T-helper 1 cell treated with Interleukin-12 subunit alpha and Interleukin-12 subunit beta and Interleukin-4 antibody, amounts not matched to agents 30 μg/mL and 1 μg/mL, for 36 hours (primary cell): ENCODE data around the gene RCSD1.
"Not testable (repeated sequence)": the region's sequence is repeated elsewhere in the genome, so short reads cannot be mapped to it uniquely, and the experiment has no call there.

Source experiments
- H3K27ac Mint-ChIP-seq: one replicate; pipeline ENCODE4 v1.8.0; 2021; ENCODE audit warnings: mild to moderate bottlenecking, mixed read lengths
- H3K27me3 Mint-ChIP-seq: one replicate; pipeline ENCODE4 v1.8.0; 2021; ENCODE audit warnings: low read depth, mixed read lengths
- H3K36me3 Mint-ChIP-seq: one replicate; pipeline ENCODE4 v1.8.0; 2021; ENCODE audit warnings: low read depth, mixed read lengths
- H3K4me1 Mint-ChIP-seq: one replicate; pipeline ENCODE4 v1.8.0; 2021; ENCODE audit warnings: low read depth, mixed read lengths
- H3K4me3 Mint-ChIP-seq: one replicate; pipeline ENCODE4 v1.8.0; 2021; ENCODE audit warnings: mild to moderate bottlenecking, moderate library complexity, mixed read lengths
- H3K9me3 Mint-ChIP-seq: one replicate; pipeline ENCODE4 v1.8.0; 2021; ENCODE audit warnings: mixed read lengths

Gene RCSD1

DNA sequence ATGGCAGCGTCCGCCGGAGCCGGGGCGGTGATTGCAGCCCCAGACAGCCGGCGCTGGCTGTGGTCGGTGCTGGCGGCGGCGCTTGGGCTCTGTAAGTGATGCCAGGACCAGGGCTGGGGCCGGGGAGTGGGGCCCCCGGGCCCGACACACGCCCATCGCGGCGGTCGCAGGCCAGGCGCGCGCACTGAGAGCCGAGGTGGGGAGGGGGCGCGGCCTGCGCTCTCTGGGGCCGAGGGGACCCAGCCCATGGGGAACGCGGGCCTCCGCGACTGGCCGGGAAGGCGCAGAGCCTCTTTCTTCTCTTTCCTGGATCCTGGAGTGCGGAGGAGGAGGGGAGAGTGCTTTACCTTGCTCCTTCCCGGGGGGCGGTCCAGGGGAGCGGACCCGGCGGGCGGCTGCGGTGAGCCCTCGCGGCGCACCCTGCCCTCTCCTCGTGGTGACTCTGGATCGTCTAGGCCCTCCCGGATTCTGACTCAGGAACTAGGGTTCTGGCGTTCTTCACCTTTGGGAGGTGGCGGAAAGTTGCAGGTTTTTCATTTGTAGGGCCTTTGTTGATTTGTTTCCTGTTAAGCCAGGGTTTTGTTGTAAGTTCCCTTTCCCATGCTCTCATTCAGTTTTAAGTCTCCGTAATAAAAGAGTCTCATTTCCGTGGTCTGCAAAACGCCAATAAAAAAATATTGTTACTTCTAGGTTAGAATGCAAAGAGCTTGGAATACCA is 92.3 kb downstream of the RCSD1 start:
- peak overlapping the region; percentile 97 for H3K4me3 Mint-ChIP-seq
- H3K9me3 Mint-ChIP-seq = no peaks in the 10 kb centered on the region
- no peaks in the 10 kb centered on the region for H3K27me3 Mint-ChIP-seq

DNA sequence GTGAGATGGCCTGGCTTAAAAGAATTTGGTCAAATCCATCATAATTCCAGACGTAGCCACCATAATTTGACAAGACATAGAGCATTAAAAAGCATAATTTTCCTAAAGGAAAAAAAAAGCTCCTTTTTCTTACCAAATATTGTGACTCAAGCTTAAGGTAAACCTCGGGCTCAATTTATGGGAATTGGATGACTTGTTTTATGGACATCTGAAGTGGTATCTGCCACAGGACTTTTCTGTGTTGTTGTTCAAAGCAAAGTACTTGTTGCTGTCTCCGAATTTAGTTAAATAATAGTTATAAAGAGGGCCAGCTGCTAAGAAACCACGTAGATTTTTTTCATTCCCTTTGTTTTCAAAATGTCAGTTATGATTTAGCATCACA is 92.8 kb downstream of the RCSD1 start:
- H3K4me1 Mint-ChIP-seq = peaks cover 59% of the 10 kb centered on the region

More for the DNA sequence above, 92.3 kb downstream of the RCSD1 start:
- Mint-ChIP-seq H3K27ac (no peak overlapping the region), H3K4me1 (peaks cover 58% of the 10 kb centered on the region), H3K36me3 (peaks cover 12% of the 10 kb centered on the region)

DNA sequence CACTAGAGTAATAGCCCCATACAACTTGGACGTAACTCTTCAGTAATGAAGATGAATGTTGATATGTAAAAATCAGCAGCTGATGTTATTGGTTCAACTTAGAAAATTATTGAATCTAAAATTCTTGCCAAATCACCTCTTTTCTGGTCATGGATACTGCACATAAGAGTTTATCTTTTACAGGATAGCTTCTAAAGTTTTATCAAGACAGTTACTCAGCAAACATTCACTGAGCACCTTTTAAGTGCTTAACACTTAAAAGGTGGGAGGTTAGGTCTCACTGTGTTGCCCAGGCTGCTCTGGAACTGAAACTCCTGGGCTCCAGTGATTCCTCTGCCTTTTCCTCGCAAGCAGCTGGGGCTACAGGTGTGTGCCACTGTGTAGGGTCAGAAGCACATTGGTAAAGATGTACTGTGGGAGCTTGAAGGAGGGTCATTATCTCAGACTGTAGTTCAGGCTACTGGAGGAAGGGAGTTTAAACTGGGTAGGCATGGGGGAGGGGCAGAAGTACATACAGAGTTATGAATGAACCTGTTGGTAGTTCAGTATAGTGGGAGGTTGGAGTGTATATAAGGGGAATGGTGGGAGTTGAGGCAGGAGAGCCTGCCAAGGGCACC is 93.8 kb downstream of the RCSD1 start:
- peak overlapping the region; percentile 4 for H3K4me3 Mint-ChIP-seq
- no peaks in the 10 kb centered on the region for H3K9me3 Mint-ChIP-seq
- H3K4me1 Mint-ChIP-seq = peaks cover 54% of the 10 kb centered on the region
- peaks cover 17% of the 10 kb centered on the region for H3K36me3 Mint-ChIP-seq
- no peaks in the 10 kb centered on the region for H3K27me3 Mint-ChIP-seq
- no peak overlapping the region for H3K27ac Mint-ChIP-seq

More for the DNA sequence above, 92.8 kb downstream of the RCSD1 start:
- peak overlapping the region; percentile 76 for H3K4me3 Mint-ChIP-seq
- H3K36me3 Mint-ChIP-seq = peaks cover 12% of the 10 kb centered on the region
- H3K27me3 Mint-ChIP-seq = no peaks in the 10 kb centered on the region
- no peak overlapping the region for H3K27ac Mint-ChIP-seq
- H3K9me3 Mint-ChIP-seq = no peaks in the 10 kb centered on the region

DNA sequence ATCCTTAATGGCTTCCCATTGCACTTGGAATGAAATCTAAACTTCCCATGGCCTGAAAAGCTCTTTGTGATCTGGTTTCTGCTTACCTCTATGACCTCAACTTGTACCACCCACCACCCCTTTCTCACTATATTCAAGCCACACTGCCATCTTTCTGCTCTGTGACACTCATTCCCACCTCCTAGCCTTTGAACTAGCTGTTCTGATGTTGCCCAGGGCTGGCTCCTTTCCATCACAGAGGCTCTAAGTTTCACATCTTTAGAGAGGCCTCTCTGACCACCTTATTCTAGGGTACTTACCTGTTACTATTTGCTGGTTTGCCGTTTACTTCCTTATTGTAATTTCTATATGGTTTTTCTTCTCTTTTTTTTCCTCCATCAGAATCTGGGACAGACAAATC is 96.0 kb downstream of the RCSD1 start:
- H3K27ac Mint-ChIP-seq = no peak overlapping the region
- no peak overlapping the region for H3K4me3 Mint-ChIP-seq

DNA sequence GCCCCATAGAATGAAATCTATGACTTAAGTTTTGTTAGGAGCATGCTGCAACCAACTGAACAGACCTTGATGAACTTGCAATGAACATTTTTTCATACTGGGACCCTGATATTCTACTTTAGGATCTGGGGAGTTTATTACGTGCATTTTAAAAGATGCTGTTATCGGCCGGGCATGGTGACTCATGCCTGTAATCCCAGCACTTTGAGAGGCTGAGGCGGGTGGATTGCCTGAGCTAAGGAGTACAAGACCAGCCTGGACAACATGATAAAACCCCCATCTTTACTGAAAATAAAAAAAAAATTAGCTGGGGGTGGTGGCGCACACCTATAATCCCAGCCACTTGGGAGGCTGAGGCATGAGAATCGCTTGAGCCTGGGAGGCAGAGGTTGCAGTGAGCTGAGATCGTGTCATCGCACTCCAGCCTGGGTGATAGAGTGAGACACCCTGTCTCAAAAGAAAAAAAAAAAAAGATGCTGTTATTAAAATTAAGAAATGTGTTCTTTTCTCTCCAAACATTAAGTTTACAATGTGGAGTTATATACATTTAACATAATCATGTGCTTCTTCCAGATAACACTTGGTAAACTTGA is 98.9 kb downstream of the RCSD1 start:
- no peaks in the 10 kb centered on the region for H3K27me3 Mint-ChIP-seq
- peaks cover 20% of the 10 kb centered on the region for H3K4me1 Mint-ChIP-seq
- H3K4me3 Mint-ChIP-seq = no peak overlapping the region
- H3K9me3 Mint-ChIP-seq = no peaks in the 10 kb centered on the region
- peaks cover 30% of the 10 kb centered on the region for H3K36me3 Mint-ChIP-seq
- H3K27ac Mint-ChIP-seq = no peak overlapping the region

More for the DNA sequence above, 96.0 kb downstream of the RCSD1 start:
- Mint-ChIP-seq H3K27me3 (no peaks in the 10 kb centered on the region), H3K4me1 (peaks cover 35% of the 10 kb centered on the region), H3K9me3 (no peaks in the 10 kb centered on the region), H3K36me3 (peaks cover 28% of the 10 kb centered on the region)

DNA sequence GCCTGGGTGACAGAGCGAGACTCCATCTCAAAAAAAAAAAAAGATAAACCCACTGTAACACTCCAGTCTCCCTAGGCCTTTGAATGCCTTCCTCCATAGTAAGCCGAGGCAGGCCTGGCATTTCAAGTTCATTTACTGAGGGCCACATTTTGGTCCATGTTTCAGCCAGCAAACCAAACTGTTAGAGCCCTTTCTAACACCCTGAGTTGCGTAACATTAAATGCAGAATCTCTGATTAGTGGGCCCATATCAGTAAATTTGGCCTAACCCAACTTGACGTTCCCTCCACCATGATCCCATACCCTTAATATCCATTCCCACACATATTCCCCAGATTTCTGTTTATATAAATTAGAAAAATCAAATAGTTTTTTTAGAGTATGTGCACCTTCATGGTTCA is 104.2 kb downstream of the RCSD1 start:
- H3K4me1 Mint-ChIP-seq = no peaks in the 10 kb centered on the region
- no peak overlapping the region for H3K4me3 Mint-ChIP-seq
- peaks cover 19% of the 10 kb centered on the region for H3K36me3 Mint-ChIP-seq
- no peaks in the 10 kb centered on the region for H3K27me3 Mint-ChIP-seq
- H3K27ac Mint-ChIP-seq = no peak overlapping the region
- H3K9me3 Mint-ChIP-seq = peaks cover 4% of the 10 kb centered on the region

DNA sequence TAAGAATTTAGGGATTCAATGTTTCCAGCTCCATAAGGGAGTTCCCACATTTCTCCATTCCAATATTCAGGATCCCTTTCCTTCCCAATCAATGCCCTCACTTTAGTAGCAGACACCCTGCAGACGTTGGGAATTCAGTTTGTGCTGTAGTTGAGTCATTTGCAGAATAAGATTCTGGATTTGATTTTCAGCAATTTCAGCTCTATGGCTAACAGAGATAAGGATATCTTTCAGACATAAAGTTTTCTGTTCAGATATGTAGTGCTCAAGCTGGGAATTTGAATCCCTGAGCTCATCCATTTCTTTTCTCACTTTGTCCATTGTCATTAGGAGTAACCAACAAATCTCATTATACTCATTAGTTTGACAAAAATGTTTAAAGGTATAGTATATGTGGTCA is 104.8 kb downstream of the RCSD1 start:
- no peaks in the 10 kb centered on the region for H3K27me3 Mint-ChIP-seq
- H3K27ac Mint-ChIP-seq = no peak overlapping the region
- no peak overlapping the region for H3K4me3 Mint-ChIP-seq
- H3K9me3 Mint-ChIP-seq = peaks cover 4% of the 10 kb centered on the region
- no peaks in the 10 kb centered on the region for H3K4me1 Mint-ChIP-seq
- H3K36me3 Mint-ChIP-seq = peaks cover 22% of the 10 kb centered on the region

DNA sequence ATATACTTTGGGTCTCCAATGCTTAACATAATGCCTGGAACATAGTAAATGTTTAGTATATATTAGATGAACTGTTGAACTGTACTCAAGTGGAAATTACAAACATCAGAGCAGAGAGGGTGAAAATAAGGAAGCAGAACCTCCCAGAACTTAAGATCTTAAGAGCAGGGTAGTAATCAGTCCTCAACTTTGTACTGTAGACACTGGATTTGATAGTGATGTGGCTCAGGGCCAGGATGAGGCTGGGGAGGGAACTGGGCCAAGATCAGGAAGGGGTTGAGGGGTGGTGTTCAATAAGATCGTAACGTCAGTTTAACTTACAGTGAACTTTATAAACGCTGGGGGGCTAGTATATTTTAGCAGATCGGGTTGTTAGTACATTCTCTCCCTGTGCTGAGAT is 107.1 kb downstream of the RCSD1 start:
- Mint-ChIP-seq H3K36me3 (peaks cover 21% of the 10 kb centered on the region), H3K27ac (no peak overlapping the region), H3K27me3 (no peaks in the 10 kb centered on the region), H3K4me3 (no peak overlapping the region), H3K9me3 (peaks cover 4% of the 10 kb centered on the region), H3K4me1 (peaks cover 2% of the 10 kb centered on the region)

DNA sequence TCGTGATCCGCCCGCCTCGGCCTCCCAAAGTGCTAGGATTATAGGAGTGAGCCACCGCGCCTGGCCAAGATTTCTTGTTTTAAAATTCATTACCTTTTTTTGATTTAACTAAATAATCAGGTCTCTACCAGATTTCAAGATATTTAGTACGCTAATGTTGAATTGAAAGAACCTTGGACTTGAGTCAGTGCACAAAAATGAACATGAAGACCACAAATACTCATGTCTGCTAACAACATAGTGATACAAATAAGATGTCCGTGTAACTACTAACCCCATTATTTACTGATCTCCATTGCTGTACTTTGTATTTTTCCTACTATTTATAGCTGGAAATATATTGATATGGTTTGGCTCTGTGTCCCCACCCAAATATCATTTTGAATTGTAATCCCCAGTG is 108.1 kb downstream of the RCSD1 start:
- no peak overlapping the region for H3K27ac Mint-ChIP-seq
- no peaks in the 10 kb centered on the region for H3K27me3 Mint-ChIP-seq
- peaks cover 4% of the 10 kb centered on the region for H3K9me3 Mint-ChIP-seq
- H3K4me3 Mint-ChIP-seq = no peak overlapping the region
- H3K36me3 Mint-ChIP-seq = peaks cover 19% of the 10 kb centered on the region
- peaks cover 7% of the 10 kb centered on the region for H3K4me1 Mint-ChIP-seq

DNA sequence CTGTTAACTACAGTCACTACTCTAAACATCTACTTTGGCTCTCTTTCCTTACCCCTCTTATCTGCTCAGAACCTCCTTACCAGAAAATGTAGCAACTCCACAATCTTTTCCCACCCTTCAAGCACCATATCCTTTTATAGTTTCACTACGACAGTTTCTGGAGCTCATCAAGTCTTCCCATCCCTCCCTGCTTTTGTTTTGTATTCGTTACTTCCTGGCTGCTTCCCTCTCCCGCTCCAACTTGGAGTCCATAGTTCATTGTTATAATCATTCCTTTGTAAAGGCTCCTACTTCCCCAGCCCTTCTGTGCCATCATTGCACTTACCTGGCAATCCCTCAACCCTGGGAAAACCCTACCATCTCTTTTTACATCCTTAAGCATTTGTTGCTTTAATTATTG is 109.7 kb downstream of the RCSD1 start:
- Mint-ChIP-seq H3K4me1 (peaks cover 14% of the 10 kb centered on the region), H3K4me3 (no peak overlapping the region), H3K36me3 (peaks cover 19% of the 10 kb centered on the region), H3K27me3 (no peaks in the 10 kb centered on the region), H3K27ac (no peak overlapping the region), H3K9me3 (peaks cover 4% of the 10 kb centered on the region)

DNA sequence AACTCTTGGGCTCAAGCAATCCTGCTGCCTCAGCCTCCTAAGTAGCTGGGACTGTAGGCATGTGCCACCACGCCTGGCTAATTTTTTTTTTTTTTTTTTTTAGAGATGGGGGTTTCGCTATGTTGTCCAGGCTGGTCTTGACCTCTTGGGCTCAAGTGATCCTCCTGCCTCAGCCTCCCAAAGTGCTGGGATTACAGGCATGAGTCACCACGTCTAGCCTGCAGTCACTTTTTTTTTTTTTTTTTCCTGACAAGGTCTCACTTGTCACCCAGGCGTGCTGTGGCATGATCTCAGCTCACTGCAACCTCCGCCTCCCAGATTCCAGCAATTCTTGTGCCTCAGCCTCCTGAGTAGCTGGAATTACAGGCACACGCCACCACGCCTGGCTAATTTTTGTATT is 111.1 kb downstream of the RCSD1 start:
- not testable (repeated sequence) for H3K9me3 Mint-ChIP-seq, H3K27ac Mint-ChIP-seq, H3K4me3 Mint-ChIP-seq, H3K27me3 Mint-ChIP-seq
- H3K36me3 Mint-ChIP-seq = peaks cover 19% of the 10 kb centered on the region
- peaks cover 17% of the 10 kb centered on the region for H3K4me1 Mint-ChIP-seq

DNA sequence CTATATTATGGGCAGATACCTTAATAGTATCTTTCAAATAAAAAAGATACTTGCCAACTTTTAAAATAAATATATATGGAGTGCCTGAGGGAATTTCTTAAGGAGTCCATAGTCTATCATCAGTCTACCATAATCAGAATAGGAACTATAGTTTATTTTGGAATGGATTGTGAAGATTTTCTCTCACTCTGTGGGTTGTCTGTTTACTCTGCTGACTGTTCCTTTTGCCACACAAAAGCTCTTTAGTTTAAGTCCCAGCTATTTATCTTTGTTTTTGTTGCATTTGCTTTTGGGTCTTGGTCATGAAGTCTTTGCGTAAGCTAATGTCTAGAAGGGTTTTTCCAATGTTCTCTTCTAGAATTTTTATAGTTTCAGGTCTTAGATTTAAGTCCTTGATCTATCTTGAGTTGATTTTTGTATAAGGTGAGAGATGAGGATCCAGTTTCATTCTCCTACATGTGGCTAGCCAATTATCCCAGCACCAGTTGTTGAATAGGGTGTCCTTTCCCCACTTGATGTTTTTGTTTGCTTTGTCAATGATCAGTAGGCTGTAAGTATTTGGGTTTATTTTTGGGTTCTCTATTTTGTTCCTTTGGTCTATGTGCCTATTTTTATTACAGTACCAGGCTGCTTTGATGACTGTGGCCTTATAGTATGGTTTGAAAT is 112.5 kb downstream of the RCSD1 start:
- H3K27ac Mint-ChIP-seq, H3K9me3 Mint-ChIP-seq, H3K27me3 Mint-ChIP-seq, H3K4me3 Mint-ChIP-seq: not testable (repeated sequence)
- Mint-ChIP-seq H3K4me1 (peaks cover 17% of the 10 kb centered on the region), H3K36me3 (peaks cover 20% of the 10 kb centered on the region)

DNA sequence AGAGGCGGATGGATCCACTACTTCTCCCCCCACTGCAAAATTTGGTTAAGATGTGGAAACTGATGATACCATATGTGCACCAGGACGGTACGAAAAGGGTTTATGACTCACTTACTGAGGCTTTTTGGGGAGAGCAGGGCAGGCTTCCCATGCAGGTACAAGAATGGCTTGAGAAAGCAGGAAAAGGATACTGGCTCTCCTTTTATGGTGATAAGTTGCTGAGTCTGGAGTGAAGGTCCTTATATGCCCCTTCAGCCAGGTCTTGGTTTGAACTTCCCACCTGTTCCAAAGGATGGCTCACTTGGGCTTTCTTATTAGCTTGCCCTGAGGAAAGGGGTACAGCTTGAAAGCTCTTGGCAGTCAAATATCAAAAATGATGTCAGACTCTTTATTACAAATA is 114.9 kb downstream of the RCSD1 start:
- no peaks in the 10 kb centered on the region for H3K27me3 Mint-ChIP-seq
- peaks cover 11% of the 10 kb centered on the region for H3K36me3 Mint-ChIP-seq
- no peak overlapping the region for H3K27ac Mint-ChIP-seq
- no peak overlapping the region for H3K4me3 Mint-ChIP-seq
- no peaks in the 10 kb centered on the region for H3K9me3 Mint-ChIP-seq
- H3K4me1 Mint-ChIP-seq = peaks cover 26% of the 10 kb centered on the region

DNA sequence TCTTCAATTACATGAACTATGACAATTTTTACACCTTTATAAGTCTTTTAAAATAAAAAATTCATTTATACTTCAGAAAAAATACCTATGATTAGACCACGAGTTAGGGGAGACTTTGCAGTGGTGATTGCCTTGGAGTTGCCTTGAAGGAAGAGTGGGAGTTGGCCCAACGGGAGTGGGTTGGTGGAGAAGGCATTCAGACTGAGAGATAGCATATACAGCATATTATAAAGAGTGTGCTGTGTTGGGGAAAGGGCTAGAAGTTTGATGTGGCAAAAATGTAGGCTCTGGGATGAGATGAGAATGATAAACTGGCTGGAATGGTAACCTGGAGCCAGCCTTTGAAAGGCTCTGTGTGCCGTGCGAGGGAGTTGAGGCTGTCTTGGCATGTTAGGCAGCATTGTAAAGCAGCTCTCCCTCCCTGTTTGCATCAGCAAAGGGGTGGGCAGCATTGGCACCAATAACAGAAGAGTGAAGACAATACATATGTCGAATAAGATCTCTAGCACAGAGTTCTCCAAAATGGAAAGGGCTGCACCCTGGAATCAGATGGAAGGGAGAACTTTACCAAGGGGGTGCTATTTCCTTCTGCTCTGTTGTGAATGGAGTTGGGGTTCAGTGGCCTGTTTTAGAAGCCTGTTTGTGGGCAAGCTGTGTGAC is 116.1 kb downstream of the RCSD1 start:
- Mint-ChIP-seq H3K36me3 (peaks cover 2% of the 10 kb centered on the region), H3K27me3 (no peaks in the 10 kb centered on the region), H3K4me3 (no peak overlapping the region), H3K4me1 (peaks cover 24% of the 10 kb centered on the region), H3K9me3 (no peaks in the 10 kb centered on the region), H3K27ac (no peak overlapping the region)
